ENCODE measurements around the gene ERF.

DNA sequence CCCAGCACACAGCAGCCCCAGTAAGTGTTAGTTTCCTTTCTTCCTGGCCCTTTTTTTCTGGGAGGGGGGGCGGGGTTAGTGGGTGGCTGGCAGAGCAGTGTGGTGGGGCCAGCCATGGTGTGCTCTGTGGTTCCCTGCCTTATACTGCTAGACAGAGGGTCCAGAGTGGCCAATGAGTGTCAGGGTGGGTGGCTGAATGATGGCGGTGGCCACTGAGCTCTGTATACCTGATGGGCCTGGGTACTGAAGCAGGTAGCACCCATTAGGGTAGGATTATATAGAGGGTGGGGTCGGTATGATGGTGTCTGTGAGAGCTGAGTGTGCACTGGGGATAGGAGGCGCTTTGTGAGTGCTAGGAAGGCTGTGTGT lies 27.9 kb upstream of the ERF start:
- TF ChIP-seq CTCF (IDR thresholded peaks at IDR 0.05) (no peak), POLR2A (IDR thresholded peaks at IDR 0.05) (no peak)
